Body of pancreas (tissue), 4 donors: ENCODE measurements around the gene BCAT1.
"Not testable (repeated sequence)": the region's sequence is repeated elsewhere in the genome, so short reads cannot be mapped to it uniquely, and the experiment has no call there.

Experiments used
- CTCF ChIP-seq, 7 experiments: fragments of 450-650 bp in 4 of 7; fragments of 200-600 bp in 3 of 7; sonication (generic) in 3 of 7; IDR thresholded peaks; one replicate each; pipeline ENCODE4 v1.5.1; 2016 to 2019; ENCODE audit warnings: antibody characterized with exemption in 7 of 7
- POLR2A ChIP-seq, 3 donors: fragments of 450-650 bp; IDR thresholded peaks; one replicate each; pipeline ENCODE4 v1.6.1; 2016; ENCODE audit warnings: antibody characterized with exemption in 3 of 3, mild to moderate bottlenecking in 2 of 3

GRCh38 chr12:24866139-24866538, 82.8 kb downstream of the BCAT1 start:
- TF ChIP-seq CTCF, POLR2A (IDR thresholded peaks at IDR 0.05): not testable (repeated sequence)
